Pons (tissue), 1 donor: ENCODE results near the gene PIAS2.
A peak's percentile ranks its signal among the peaks of the same experiment; 100 is the strongest.
"Not testable (repeated sequence)": the region's sequence is repeated elsewhere in the genome, so short reads cannot be mapped to it uniquely, and the experiment has no call there.

Experiments
- DNase-seq: peaks from one replicate; pipeline ENCODE4 v3.0.0-alpha.2; 2016; ENCODE audit warnings: low spot score

Gene PIAS2, protein sequence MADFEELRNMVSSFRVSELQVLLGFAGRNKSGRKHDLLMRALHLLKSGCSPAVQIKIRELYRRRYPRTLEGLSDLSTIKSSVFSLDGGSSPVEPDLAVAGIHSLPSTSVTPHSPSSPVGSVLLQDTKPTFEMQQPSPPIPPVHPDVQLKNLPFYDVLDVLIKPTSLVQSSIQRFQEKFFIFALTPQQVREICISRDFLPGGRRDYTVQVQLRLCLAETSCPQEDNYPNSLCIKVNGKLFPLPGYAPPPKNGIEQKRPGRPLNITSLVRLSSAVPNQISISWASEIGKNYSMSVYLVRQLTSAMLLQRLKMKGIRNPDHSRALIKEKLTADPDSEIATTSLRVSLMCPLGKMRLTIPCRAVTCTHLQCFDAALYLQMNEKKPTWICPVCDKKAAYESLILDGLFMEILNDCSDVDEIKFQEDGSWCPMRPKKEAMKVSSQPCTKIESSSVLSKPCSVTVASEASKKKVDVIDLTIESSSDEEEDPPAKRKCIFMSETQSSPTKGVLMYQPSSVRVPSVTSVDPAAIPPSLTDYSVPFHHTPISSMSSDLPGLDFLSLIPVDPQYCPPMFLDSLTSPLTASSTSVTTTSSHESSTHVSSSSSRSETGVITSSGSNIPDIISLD

DNA sequence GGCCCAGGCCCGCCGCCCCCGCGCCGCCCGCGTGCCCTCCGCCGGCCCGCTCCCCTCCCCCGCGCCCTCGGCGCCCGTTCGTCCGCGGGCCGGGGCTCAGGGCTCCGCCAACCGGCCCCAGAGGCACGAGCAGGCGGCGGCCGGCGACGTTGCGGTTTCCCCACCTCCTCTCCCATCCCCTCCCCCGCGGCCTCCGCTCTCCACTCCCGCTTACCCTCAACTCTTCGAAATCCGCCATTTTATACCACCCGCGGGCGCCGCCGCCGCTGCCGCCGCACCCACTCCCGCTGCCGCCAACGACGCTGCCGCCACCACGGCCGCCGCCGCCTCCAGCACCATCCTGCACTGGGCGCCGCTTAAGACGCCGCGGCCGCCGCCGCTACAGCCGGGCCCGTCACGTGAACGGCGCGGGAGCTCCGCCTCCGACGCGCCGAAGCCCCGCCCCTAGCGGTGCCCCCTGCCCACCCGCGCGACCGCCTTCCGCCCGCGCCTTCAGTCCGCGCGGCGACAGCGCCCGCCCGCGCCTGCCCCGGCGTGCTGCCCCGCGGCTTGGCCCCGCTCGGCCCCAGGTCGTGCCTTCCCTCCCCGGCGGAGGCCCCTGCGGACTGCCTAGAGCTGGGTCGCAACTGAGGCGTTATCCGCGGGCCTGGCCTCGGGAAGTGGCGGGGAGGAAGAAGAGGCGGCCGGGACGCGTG, at the start of gene PIAS2, which contains the start of gene KATNAL2:
Gene PIAS2 (minus strand): TSS at position 400 of the 695 bp plus-strand sequence. CDS start 162 bp downstream, at position 238.
Gene KATNAL2 (plus strand): TSS at position 495 of the 695 bp plus-strand sequence. CDS start 29,271 bp downstream, outside the sequence.
- DNase-seq: peak; percentile 75

DNA sequence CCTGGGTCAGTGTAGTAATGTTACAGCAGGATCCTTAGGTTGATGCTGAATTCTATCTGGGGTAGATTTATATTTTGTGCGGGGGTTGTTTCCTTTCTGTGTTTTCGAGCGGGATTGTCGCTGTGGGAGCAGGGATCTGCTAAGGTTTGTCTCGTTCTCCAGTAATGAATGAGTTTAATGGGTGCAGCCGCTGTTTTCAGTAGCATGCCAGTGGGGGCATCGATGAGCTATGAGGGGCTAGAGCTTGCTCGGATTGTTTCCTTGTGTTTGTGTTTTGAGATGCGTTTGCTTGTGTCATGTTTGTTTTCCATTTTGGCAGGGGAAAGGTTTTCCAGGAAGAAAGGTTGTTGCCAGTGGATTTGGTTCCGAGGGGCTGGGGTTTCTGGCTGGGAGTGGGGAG, 49.0 kb upstream of the PIAS2 start:
- DNase-seq: not testable (repeated sequence)

DNA sequence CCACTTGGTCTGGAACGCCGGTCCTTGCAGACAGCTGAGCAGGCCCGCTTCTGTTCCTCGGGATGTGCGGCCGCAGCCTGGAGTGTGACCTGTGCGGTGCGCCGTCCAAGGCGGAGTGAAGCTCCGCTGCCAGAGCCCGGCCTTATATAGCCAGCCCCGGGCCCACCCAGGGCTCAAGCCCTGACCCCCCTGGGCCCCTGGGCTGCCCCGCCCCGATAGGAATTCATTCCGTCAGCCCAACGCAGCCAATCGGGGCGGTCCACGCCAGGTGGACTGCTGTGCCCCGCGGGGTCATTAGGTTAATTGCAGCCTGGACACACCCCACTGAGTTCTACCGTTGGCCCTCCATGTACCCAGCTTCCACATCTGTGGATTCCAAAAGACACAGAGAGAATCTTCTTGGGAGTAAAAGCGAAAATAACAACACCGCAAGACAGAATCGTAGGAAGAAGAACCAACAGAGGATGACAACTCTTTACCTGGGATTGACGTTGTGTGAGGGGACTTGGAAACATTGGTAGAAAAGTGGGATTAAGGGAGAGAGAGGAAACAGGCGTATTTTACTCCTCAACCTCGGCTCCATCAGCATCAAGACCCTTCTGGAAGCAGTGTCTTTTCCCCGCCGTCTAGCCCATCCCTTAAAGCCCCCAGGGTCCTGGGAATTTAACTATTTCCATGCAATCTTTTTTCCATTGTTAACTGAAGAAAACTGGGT, 47.4 kb upstream of the PIAS2 start:
- DNase-seq: not testable (repeated sequence)

DNA sequence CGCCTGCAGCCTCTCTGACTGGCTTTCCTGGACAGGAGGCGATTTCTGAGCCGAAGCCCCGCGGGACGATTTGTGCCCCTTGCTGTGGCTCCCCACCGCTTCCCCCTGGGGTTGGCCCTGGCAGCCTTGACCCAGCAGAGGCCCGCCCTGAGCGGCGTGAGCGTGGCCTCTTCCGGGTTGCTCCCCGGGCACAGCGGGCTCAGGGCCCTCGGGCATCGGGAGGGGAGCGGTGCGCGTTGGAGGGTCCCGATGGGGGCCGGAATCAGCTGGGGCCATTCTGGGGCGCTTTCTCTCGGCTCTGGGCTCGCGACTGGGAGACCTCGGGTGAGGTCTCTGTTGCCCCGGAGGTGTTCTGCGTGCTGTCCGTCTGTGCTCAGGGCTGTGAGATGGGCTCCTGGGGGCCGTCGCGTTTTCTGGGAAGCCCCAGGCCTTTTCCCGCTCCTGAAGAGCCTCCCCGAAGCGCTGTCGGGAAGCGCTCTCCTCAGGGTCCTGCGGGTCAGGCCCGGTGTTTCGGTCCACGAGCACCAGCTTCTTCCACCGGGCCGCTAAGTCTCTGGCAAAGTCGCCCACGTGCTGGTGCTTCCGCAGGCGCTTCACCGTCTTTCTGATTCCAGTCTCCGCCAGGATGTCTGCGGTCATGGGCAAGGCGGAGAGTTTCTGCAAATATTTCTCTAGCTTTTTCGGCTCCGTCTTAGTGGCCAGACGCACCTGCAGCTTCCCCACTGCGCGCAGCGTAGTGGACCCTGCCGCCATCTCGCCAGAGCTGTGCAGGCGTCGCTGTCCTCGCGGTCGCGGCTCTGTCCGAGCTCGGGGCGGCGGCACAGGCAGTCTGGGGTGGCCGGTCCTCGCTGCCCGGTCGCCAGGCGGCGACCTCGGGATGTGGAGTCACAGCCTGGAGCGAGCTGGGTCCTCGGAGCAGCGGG, 46.6 kb upstream of the PIAS2 start:
- not testable (repeated sequence) for DNase-seq

DNA sequence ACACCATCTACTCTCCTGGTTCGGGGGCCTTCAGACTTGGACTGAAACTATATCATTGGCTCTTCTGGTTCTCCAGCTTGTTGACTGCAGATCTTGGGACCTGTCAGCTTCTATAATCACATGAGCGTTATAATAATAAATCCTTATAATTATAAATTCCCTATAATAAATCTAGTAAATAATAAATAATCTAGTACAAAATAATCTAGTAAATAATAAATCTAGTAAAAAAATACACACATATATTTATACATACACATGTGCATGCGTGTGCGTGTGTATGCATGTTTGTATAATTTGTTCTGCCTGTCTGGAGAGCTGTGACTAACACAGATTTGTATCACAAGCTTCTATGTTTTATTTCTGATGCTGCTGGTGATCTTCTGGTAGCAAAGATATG, 40.9 kb upstream of the PIAS2 start:
- DNase-seq: no peak

DNA sequence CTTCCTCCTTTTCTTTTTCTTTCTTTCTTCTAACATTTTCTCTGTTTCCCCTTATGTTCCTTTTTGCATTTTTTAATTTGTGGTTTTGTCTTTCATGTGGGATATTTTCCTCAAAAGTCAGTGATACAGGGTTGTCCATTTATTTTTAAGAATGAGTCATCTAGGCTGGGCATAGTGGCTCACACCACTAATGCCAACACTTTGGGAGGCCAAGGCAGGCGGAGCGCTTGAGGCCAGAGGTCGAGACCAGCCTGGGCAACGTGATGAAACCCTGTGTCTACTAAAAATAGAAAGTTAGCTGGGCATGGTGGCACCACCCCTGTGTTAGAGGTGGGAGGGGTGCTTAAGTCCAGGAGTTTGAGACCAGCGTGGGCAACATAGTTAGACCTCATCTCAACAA, 35.9 kb upstream of the PIAS2 start:
- DNase-seq: no peak

DNA sequence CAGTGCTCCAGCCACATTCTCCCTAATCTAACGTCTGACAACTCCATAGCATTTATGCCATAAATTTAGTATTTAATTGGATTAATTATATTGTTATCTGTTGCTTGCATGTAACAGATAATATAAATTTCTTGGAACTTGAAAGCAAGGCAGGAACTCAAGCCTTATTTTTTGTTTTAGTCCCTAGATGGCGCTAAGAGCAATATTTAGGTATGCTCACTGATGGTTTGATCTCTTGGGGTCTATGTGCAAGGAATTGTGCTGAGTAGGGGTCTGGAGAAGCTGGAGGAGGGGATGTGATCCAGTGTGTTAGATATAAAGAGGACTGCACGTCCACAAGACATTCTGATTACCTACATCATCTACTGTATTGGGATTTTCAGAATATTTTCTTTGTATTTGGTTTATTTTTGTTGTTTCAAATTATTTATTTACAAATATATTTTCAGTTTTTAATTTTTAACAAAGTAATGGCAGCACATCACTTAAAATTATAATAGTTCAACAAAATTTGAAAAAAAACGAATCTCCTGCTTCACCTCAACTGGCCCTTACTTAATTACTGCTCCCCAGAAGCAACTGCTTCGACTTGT, 32.9 kb upstream of the PIAS2 start:
- DNase-seq: peak; percentile 41

DNA sequence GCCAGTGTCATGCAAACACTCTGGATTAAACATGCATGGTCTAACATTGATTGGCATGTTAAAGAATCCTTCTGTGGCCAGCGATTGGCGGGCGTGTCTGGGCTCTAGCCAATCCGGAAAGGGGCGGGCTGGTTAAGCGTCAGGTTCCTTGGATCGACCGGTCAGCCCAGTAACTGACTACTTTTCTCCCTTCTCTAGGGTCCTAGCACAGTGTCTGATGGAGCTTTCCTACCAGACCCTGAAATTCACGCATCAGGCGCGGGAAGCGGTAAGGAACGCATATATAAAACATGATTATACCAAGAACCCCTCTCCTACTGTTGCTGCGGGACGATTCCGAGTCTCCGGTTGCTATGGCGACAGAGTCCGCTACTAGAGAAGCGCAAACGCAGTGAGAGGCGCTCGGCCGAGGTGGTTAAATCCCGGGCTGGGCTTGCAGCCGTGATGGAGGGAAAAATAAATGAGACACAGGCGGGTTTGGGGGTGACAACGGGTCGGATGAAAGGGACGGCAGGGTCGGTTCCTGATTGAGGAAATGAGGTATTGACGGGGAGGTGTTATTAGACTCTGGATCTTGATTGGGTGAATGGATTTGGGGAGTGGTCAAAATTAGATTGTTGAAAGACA, 29.5 kb upstream of the PIAS2 start:
- DNase-seq: peak; percentile 82

DNA sequence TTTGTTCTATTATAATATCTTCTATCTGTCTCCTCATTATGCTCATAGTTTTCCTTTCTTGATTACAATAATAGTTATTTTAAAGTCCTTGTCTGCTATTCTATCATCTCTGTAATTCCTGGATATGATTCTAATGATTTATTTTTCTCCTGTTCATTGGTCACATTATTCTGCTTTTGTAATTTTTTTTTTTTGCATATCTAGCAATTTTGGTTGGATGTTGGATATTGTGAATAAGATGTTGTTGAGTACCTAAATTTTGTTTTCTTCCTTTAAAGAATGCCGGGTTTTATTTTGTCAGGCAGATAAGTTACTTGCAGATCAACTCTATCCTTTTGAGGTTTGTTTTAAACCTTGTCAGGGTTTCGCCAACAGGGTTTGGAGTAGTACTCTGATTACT, 25.3 kb upstream of the PIAS2 start:
- DNase-seq: no peak

DNA sequence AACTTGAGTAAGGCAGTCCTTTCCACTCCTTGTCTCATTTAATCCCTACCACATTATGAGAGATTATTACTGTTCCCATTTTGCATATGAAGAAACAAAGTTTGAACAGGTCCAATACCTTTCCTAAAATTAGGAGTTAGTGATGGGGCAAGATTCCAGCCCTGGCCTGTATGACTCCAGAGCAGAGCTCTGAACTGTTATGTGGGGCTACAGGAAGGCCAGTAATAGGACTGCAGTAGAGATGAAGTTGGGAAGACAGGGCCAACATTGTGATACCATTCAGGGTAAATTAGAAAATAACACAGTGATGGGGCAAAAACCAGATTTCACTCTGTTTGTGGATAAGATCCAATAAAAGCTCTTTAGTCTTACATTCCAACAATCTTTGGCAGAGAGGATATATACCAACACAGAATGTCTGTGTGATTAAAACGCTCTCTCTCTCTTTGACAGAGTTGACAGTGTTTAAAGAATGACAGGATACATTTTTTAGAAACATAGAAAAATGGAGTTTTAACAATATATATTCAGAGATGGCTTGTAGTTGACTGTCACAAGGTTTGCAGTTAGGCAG, 22.8 kb upstream of the PIAS2 start:
- DNase-seq: no peak

DNA sequence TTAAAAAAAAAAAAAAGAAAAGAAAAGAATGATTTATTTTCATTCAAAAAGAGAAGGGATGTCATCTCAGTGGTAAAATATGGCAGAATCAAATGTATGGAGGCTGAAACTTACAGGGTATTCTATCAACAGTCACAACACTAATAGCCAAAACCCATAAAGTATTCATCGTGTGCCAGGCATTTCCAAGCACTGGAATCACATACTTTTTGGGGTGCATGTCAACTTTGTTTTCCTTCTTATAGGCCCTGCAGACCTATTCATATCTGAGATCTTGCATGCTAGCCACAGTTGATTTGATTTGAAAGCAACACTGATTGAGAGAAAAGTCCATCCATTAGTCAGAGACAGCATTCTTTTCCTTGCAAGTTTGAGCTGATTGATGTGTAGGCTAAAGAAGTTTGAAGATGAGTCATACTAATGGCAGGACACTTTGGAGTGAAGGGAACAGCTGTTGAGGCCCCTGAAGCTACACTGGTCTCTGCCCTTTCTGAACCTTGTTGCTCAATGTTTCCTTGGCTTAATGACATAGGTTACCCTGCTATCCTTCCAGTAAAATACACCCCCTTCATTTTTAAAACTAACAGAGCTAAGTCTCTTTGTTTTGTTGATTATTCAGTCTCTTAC, 22.1 kb upstream of the PIAS2 start:
- DNase-seq: no peak

DNA sequence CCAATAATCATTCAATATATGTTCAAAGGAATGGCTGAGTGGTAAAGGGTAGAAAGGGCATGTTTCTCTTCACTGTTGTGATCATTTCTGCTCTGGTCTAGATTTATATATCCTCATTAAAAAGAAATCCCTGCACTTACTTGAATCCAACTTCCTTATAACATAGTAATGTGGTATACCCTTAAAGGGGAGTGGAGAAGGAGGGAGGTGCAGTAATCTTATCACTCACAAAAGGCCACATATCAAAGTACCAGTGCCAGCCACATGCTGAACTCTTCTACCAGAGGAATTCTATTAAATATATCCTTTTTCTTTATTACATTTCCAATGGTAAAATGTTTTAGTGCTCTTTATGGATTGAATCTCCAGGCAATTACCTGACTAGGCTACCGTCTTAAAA, 3.3 kb upstream of the PIAS2 start:
- no peak for DNase-seq

DNA sequence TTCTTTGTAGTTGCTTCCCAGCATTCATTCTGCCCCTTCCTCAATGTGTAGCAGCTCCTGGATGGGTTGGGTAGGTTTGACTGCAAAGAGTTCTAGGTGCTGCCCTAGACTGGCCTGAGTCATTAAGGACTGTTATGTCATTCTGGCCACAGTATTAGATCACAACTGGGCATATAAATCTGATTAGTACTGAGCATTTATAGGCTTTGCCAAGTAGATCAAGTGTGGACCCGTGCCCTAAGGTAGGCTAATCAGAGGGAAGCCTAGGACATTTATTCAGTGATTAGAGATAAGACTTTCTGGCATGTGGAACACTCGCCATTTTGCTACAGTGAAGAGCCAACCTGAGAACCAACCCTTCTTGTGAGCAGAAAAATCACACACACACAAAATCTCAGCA, 2.8 kb upstream of the PIAS2 start:
- DNase-seq: no peak

DNA sequence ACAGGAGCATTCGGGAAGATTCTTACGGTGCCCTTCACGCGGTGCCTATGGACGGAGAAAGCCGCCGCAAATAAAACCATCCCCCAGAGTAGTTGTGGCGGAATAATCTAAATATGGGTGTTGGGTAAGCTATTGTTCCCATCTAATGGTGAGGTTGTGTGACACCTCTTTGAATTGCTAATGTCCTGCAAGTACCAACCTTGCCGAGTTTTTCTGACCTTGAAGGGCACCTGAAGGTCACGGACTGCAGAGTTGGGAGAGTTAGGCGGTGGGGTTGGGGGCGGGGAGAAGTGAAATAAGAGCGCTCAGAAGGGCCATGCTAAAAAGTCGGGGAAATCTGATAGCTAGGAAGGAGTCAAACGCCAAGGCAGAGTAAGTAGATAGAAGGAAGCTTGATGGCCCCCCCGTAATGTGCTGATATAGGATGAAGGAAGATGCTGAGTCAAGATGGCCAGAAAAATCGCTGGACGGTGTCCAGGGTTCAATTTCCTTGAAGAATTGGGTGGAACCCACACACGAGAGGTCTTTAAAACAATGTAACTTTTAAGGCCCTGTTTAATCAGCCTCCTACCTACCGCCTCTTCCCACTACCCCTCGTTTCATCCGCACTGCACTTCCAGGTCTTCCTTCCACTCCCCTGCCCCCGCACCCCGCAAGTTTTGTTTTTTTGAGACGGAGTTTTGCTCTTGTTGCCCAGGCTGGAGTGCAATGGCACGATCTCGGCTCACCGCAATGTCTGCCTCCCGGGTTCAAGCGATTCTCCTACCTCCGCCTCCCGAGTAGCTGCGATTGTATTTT, 695 bp upstream of the PIAS2 start:
- DNase-seq: peak; percentile 42

DNA sequence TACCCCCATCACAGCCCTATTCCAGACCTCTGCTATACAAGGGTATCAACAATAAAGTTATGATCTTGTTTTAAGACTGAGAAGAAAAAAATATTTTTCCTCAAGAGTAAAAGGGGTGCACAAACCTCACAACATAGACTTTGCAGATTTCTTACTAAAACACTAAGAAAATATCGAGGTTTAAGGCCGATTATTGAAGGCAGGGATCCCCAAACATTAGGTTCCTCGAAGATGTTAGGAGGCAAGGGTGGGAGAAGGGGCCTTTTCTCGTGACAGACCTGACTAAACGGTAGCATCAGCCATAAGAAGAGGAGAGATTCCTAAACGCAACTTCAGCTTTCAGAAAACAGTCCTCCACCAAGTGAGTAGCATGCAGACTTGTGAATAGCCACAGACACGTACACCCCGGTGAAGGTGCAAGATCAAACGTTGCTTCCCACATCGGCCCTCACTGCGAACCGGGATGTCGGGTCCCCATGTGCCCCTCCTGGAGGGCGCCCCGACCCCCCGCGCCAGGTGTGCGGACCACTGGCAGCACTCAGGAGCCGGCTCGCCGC, 678 bp downstream of the PIAS2 start:
- peak; percentile 57 for DNase-seq

DNA sequence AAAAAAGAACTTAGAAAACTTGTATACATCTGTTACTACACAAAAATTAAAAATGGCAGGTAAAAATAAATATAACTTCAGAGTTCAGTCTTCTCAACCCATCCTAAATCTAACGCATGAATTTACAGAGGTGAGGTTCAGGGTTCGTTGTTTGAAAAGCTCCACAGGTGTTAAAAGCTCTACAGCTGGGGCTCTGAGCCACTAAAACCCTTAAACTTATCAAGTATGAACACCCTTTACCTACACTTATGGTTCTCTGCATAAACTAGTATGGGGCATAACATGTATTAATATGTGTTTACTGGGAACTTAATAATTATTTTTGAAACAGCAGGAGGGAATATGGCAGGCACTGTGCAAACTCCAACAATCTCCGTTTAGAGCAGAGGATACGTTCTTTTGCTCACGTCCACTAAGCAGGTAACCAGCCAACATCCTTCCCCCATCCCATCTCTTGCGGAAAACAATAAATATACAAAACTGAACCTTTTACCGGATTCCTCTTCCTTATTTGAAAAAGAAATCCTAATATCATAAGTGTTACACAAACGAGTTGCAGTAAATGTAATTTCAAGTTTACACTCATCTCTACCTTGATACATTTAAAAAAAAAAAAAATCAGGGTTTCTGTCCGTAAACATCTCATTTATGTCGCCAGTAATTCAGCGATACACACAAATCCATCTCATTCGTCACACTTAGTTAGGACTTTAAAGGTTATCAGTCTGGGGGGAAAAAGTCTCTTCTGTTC, 1.3 kb downstream of the PIAS2 start:
- peak; percentile 29 for DNase-seq

DNA sequence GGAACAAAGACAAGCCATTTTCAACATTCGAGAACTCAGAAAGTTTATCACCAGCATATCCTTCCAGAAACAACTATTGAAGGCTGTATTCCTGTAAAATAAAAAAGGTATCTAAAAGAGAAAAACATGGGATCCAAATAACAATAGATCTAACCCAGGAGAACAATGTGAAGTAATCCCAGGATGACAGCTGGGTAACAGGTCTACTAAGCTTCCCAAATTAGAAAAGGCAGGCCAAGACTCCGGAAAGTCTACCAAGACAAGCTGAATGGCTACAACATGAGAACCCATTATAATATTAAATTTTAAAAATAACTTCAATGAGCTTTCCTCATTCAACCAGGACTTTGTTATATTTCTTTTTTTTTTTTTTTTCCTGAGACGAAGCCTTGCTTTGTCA, 6.5 kb downstream of the PIAS2 start:
- no peak for DNase-seq
